Measurements from ENCODE around the gene SEC16B.

The SEC16B gene

DNA sequence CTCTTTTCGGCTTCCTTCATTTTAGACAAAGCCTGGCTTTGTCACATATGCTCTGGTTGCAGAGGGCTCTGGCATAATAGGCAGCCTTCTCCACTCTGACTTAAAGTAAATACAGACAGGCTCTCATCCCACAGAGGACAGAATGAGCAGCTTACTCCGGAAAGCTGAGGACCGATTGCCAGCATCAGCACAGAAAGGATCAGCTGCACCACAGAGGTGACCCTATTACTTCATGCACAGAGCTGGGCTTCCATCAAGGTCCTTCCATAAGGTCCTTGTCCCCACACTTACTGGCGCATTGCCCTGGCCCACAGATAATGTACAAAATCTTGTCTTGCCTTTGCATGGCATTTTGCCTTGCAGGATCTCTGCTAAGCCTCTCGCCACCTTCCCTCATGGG is 67.6 kb downstream of the SEC16B start:
- Histone ChIP-seq H3K27ac (ENCODE audit: low read depth, low read length) (no peak overlapping the region), H3K27me3 (ENCODE audit: control insufficient read depth in 1 of 2, insufficient read depth in 2 of 2, low read length in 2 of 2) (peaks cover 0 to 3% of the 10 kb centered on the region in 2 donors), H3K4me1 (ENCODE audit: insufficient read depth, low read length) (no peaks in the 10 kb centered on the region), H3K36me3 (ENCODE audit: insufficient read depth, low read length) (no peaks in the 10 kb centered on the region), H3K9ac (ENCODE audit: low read length) (no peak overlapping the region), H3K9me3 (ENCODE audit: low read length) (no peaks in the 10 kb centered on the region), H3K4me3 (ENCODE audit: low read depth in 1 of 2, low read length in 2 of 2) (no peak overlapping the region)

DNA sequence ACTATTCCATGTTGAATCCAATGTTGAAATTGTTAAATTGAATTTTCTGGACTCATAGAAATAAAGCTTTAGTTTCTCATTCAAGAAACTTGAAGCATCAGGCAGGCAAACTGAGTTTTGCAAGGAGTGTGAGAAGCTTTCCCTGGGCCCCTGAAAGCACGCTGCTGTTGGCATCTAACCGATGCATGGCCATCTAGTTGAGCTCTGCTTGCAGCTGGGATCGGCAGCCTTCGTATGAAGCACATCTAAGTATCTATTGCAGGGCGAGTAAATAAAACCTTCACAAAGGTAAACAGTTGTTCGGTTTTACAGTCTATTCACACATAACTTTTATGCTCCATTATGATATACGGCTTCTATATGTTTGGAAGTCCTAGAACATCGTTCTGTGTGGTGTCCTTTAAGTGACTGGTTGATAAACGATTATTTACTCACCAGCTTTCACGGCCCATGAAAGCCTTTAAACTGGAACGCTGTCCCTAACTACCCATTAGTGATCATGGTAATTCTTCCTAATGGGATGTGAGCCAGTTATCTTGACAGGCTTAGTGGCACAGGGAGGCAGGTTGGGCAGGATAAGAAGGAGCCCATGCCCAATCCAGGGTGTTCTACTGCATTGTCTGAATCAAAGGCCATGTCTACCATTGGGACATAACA is 71.7 kb downstream of the SEC16B start:
- no peak overlapping the region for H3K27ac ChIP-seq (ENCODE audit: low read depth, low read length)
- H3K9me3 ChIP-seq (ENCODE audit: low read length): no peaks in the 10 kb centered on the region
- no peaks in the 10 kb centered on the region for H3K4me1 ChIP-seq (ENCODE audit: insufficient read depth, low read length)
- H3K36me3 ChIP-seq (ENCODE audit: insufficient read depth, low read length): no peaks in the 10 kb centered on the region
- H3K27me3 ChIP-seq (ENCODE audit: control insufficient read depth in 1 of 2, insufficient read depth in 2 of 2, low read length in 2 of 2): peaks cover 0 to 5% of the 10 kb centered on the region in 2 donors
- H3K4me3 ChIP-seq (ENCODE audit: low read depth in 1 of 2, low read length in 2 of 2): no peak overlapping the region
- no peak overlapping the region for H3K9ac ChIP-seq (ENCODE audit: low read length)

DNA sequence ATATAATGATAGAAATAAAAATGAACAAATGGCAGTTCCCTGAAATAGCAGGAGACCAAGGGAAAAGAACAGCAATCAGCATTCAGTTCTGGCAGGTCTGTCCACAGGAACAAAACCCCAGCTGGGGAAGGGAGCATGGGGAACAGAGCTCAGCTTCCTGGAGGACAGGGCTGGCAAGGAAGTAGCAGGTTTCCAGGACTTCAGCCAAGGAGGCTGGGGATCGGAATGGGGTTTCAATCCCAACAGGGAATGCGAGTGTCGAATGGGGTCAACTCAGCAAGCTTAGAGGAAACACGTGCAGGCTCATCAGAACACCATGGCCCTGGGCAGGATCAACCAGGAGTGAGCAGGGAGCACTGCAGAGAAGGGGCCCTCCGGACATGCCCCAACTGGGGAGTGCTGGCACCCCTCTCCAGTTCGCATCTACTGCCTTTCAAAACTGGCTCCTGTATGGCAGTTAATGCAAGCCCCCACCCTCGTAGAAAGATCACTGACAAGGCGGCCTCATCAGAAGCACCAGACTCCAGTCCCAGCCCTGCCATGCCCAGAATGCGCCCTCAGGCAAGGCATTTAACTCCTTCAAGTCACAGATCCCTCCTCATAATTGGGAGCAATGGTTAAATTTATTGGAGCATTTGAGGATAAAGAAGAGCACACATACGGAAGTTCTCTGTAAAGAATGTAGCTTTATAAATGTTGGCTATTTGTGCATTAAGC is 72.4 kb downstream of the SEC16B start:
- H3K4me3 ChIP-seq (ENCODE audit: low read depth in 1 of 2, low read length in 2 of 2): no peak overlapping the region
- no peaks in the 10 kb centered on the region for H3K36me3 ChIP-seq (ENCODE audit: insufficient read depth, low read length)
- no peaks in the 10 kb centered on the region for H3K9me3 ChIP-seq (ENCODE audit: low read length)
- no peak overlapping the region for H3K9ac ChIP-seq (ENCODE audit: low read length)
- peaks cover 0 to 5% of the 10 kb centered on the region in 2 donors for H3K27me3 ChIP-seq (ENCODE audit: control insufficient read depth in 1 of 2, insufficient read depth in 2 of 2, low read length in 2 of 2)
- H3K27ac ChIP-seq (ENCODE audit: low read depth, low read length): no peak overlapping the region
- H3K4me1 ChIP-seq (ENCODE audit: insufficient read depth, low read length): no peaks in the 10 kb centered on the region
